Measurements from ENCODE around the gene TEKT2. TPM values are rescaled to one million over a fixed set of nuclear protein-coding genes. Genes with fewer than 3 reads are reported as not detected.

TEKT2 gene
- total RNA-seq, 2 donors from 2014 or later, result 5.6 to 9.5 TPM

DNA sequence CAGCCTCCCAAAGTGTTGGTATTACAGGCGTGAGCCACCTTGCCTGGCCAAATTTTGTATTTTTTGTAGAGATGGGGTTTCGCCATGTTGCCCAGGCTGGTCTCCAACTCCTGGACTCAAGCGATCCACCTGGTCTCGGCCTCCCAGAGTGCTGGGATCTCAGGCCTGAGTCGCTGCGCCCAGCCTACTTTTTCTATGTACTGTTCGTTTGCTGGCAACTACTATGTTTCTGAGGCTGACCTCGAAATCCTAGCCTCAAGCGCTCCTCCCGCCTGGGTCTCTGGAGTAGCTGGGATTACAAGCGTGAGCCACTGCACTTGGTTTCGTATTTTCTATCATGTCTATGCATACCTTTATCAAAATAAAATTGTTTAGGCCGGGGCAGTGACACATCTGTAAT lies 675 bp upstream of the TEKT2 start:
- Histone ChIP-seq H3K27me3 (ENCODE audit: control insufficient read depth, insufficient read depth, low read length, poor library complexity, severe bottlenecking) (no peaks in the 10 kb centered on the region), H3K27ac (ENCODE audit: low read depth, low read length) (no peak overlapping the region), H3K4me3 (ENCODE audit: low read length) (peak overlapping the region; percentile 76), H3K9me3 (ENCODE audit: control insufficient read depth, low read length) (no peaks in the 10 kb centered on the region), H3K36me3 (ENCODE audit: control insufficient read depth, insufficient read depth, low read length) (no peaks in the 10 kb centered on the region), H3K4me1 (ENCODE audit: control insufficient read depth, insufficient read depth, low read length) (no peaks in the 10 kb centered on the region), H3K9ac (ENCODE audit: extremely low read depth, low read length, poor library complexity, severe bottlenecking) (no peak overlapping the region)
- 88 to 89% methylated on average over 12 to 13 of the region's 13 CpGs for WGBS, 2 experiments (ENCODE audit: insufficient coverage in 1 of 2, insufficient read length in 1 of 2)
- H3K4me1 Mint-ChIP-seq, result no peaks in the 10 kb centered on the region
- TF ChIP-seq, protein P1, sequence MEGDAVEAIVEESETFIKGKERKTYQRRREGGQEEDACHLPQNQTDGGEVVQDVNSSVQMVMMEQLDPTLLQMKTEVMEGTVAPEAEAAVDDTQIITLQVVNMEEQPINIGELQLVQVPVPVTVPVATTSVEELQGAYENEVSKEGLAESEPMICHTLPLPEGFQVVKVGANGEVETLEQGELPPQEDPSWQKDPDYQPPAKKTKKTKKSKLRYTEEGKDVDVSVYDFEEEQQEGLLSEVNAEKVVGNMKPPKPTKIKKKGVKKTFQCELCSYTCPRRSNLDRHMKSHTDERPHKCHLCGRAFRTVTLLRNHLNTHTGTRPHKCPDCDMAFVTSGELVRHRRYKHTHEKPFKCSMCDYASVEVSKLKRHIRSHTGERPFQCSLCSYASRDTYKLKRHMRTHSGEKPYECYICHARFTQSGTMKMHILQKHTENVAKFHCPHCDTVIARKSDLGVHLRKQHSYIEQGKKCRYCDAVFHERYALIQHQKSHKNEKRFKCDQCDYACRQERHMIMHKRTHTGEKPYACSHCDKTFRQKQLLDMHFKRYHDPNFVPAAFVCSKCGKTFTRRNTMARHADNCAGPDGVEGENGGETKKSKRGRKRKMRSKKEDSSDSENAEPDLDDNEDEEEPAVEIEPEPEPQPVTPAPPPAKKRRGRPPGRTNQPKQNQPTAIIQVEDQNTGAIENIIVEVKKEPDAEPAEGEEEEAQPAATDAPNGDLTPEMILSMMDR (conservative IDR thresholded peaks at IDR 0.05), result no peak
- no peaks in the 10 kb centered on the region for H3K36me3 Mint-ChIP-seq (ENCODE audit: low read depth)
- peak overlapping the region; percentile 61 for H3K4me3 Mint-ChIP-seq
- H3K27ac Mint-ChIP-seq, result no peak overlapping the region
- no peak for DNase-seq
- peaks cover 16% of the 10 kb centered on the region for H3K27me3 Mint-ChIP-seq (ENCODE audit: insufficient read depth)
- no peaks in the 10 kb centered on the region for H3K9me3 Mint-ChIP-seq

DNA sequence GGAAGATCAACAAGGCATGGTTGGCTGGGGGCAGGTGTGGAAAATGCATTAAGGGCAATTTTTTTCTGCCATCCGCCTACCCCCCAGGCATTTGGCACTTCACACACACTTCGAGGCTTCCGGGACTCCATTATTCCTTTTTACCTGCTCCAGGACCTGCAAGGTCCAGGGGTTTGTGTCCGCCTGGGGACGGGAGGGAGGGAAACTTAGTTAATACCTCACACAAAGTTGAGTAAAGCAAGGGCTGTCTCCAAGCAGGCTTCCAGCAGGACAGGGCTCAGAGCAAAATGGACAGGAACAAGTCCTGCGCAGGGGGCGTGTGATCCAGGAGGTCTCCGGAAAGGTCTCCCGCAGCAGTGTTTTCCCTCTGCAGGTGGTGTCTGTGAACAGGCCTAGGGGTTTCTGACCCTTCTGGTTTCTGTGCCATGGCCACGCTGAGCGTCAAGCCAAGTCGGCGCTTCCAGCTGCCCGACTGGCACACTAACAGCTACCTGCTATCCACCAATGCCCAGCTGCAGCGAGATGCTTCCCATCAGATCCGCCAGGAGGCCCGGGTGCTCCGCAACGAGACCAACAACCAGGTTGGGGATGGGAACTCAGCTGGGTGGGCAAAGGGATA lies 712 bp downstream of the TEKT2 start:
- Histone ChIP-seq H3K36me3 (ENCODE audit: control insufficient read depth, insufficient read depth, low read length) (no peaks in the 10 kb centered on the region), H3K4me1 (ENCODE audit: control insufficient read depth, insufficient read depth, low read length) (no peaks in the 10 kb centered on the region), H3K27me3 (ENCODE audit: control insufficient read depth, insufficient read depth, low read length, poor library complexity, severe bottlenecking) (no peaks in the 10 kb centered on the region), H3K27ac (ENCODE audit: low read depth, low read length) (peak overlapping the region; percentile 76), H3K9ac (ENCODE audit: extremely low read depth, low read length, poor library complexity, severe bottlenecking) (peak overlapping the region; percentile 86), H3K4me3 (ENCODE audit: low read length) (peak overlapping the region; percentile 76), H3K9me3 (ENCODE audit: control insufficient read depth, low read length) (no peaks in the 10 kb centered on the region)
- no peak overlapping the region for H3K27ac Mint-ChIP-seq
- no peaks in the 10 kb centered on the region for H3K9me3 Mint-ChIP-seq
- TF ChIP-seq, protein P1 (conservative IDR thresholded peaks at IDR 0.05), result no peak
- H3K4me1 Mint-ChIP-seq, result peaks cover 5% of the 10 kb centered on the region
- H3K4me3 Mint-ChIP-seq, result peak overlapping the region; percentile 61
- peak; percentile 65 for DNase-seq
- H3K36me3 Mint-ChIP-seq (ENCODE audit: low read depth), result no peaks in the 10 kb centered on the region
- H3K27me3 Mint-ChIP-seq (ENCODE audit: insufficient read depth), result peaks cover 16% of the 10 kb centered on the region
- 80 to 90% methylated on average over 8 to 19 of the region's 19 CpGs for WGBS, 2 experiments (ENCODE audit: insufficient coverage in 1 of 2, insufficient read length in 1 of 2)

DNA sequence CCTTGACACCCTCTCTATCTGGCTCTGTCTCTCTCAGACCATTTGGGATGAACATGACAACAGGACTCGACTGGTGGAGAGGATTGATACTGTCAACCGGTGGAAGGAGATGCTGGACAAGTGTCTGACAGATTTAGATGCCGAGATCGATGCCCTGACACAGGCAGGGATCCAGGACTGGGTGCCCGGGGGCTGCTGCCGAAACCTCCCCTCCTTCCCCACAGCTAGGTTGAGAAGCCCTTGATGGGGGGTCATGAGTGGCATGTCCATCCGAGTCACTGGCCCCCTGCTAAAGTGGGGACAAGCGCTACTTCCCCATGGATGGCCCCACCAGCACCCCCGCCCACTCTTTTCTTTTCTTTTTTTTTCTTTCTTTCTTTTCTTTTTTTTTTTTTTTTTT lies 1.2 kb downstream of the TEKT2 start:
- no peaks in the 10 kb centered on the region for H3K27me3 ChIP-seq (ENCODE audit: control insufficient read depth, insufficient read depth, low read length, poor library complexity, severe bottlenecking)
- Mint-ChIP-seq H3K27ac (no peak overlapping the region), H3K4me3 (no peak overlapping the region), H3K9me3 (no peaks in the 10 kb centered on the region), H3K27me3 (ENCODE audit: insufficient read depth) (peaks cover 16% of the 10 kb centered on the region), H3K4me1 (peaks cover 10% of the 10 kb centered on the region), H3K36me3 (ENCODE audit: low read depth) (peaks cover 3% of the 10 kb centered on the region)
- no peak for DNase-seq
- no peaks in the 10 kb centered on the region for H3K4me1 ChIP-seq (ENCODE audit: control insufficient read depth, insufficient read depth, low read length)
- H3K9ac ChIP-seq (ENCODE audit: extremely low read depth, low read length, poor library complexity, severe bottlenecking), result no peak overlapping the region
- no peak overlapping the region for H3K27ac ChIP-seq (ENCODE audit: low read depth, low read length)
- TF ChIP-seq, protein P1 (conservative IDR thresholded peaks at IDR 0.05), result no peak
- peaks cover under 1% of the 10 kb centered on the region for H3K36me3 ChIP-seq (ENCODE audit: control insufficient read depth, insufficient read depth, low read length)
- 89% methylated on average over 5 to 9 of the region's 9 CpGs for WGBS, 2 experiments (ENCODE audit: insufficient coverage in 1 of 2, insufficient read length in 1 of 2)
- no peak overlapping the region for H3K4me3 ChIP-seq (ENCODE audit: low read length)
- no peaks in the 10 kb centered on the region for H3K9me3 ChIP-seq (ENCODE audit: control insufficient read depth, low read length)

All from endodermal cell (in vitro differentiated cells).